ENCODE results near the gene CD6. TPM values are rescaled to one million over a fixed set of nuclear protein-coding genes. Genes with fewer than 3 reads are reported as not detected.

The CD6 gene, protein sequence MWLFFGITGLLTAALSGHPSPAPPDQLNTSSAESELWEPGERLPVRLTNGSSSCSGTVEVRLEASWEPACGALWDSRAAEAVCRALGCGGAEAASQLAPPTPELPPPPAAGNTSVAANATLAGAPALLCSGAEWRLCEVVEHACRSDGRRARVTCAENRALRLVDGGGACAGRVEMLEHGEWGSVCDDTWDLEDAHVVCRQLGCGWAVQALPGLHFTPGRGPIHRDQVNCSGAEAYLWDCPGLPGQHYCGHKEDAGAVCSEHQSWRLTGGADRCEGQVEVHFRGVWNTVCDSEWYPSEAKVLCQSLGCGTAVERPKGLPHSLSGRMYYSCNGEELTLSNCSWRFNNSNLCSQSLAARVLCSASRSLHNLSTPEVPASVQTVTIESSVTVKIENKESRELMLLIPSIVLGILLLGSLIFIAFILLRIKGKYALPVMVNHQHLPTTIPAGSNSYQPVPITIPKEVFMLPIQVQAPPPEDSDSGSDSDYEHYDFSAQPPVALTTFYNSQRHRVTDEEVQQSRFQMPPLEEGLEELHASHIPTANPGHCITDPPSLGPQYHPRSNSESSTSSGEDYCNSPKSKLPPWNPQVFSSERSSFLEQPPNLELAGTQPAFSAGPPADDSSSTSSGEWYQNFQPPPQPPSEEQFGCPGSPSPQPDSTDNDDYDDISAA
- total RNA-seq (2021), result not detected in 2 replicates
- long read RNA-seq, result 0 reads

DNA sequence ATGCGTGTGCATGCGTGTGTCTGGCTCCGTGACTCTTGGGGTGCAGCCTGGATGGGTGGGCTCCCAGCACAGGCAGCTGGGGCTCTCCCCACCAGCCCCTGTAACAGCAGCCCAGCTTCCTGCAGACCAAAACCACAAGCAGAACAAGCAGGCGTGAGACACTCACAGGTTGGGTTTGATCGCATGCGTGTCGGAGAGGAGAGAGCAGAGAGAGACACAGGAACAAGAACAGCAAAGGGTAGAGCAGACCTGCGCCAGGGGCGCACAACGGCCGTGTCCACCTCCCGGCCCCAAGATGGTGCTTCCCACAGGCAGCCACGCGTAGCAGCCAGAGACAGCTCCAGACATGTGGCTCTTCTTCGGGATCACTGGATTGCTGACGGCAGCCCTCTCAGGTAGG, at the start of gene CD6:
Gene CD6 (plus strand): TSS at position 161 of the 400 bp plus-strand sequence. CDS start 186 bp downstream, at position 347.
- H3K14ac ChIP-seq (ENCODE audit: insufficient read depth, low read length), result no peak within 1 kb of the TSS
- H3K18ac ChIP-seq (ENCODE audit: insufficient read length, low read depth, low read length), result no peak within 1 kb of the TSS
- H2BK12ac ChIP-seq (ENCODE audit: insufficient read length, low read depth, low read length), result no peak within 1 kb of the TSS
- no peak within 1 kb of the TSS for H2AK5ac ChIP-seq (ENCODE audit: insufficient read length, low read length)
- no peak within 1 kb of the TSS for H3K4me2 ChIP-seq (ENCODE audit: insufficient read depth, insufficient read length, low read length)
- H4K5ac ChIP-seq (ENCODE audit: insufficient read length, low read depth, low read length), result no peak within 1 kb of the TSS
- no peaks in the 10 kb centered on the region for H3K79me2 ChIP-seq (ENCODE audit: insufficient read depth, low read length)
- H3K27ac Mint-ChIP-seq, result no peak within 1 kb of the TSS; a peak in 1 of 7 replicates
- no peaks in the 10 kb centered on the region for H3K9me3 ChIP-seq (ENCODE audit: control insufficient read depth, low read depth, low read length)
- H3K23ac ChIP-seq (ENCODE audit: insufficient read length, low read depth, low read length), result no peak within 1 kb of the TSS
- H3K4ac ChIP-seq (ENCODE audit: low read depth, low read length), result no peak within 1 kb of the TSS
- no peak within 1 kb of the TSS for H2BK20ac ChIP-seq (ENCODE audit: low read depth, low read length, poor library complexity, severe bottlenecking)
- H3K27ac ChIP-seq (ENCODE audit: insufficient read length, low read depth, low read length), result no peak within 1 kb of the TSS
- H3K4me1 Mint-ChIP-seq, result no peaks in the 10 kb centered on the region
- no peak within 1 kb of the TSS for H3K4me3 Mint-ChIP-seq
- no peak within 1 kb of the TSS for H2AFZ ChIP-seq (ENCODE audit: low read length)
- H2BK5ac ChIP-seq (ENCODE audit: insufficient read length, low read length), result no peak within 1 kb of the TSS
- no peak within 1 kb of the TSS for H2BK15ac ChIP-seq (ENCODE audit: low read depth, low read length)
- no peak within 1 kb of the TSS for H3K9ac ChIP-seq (ENCODE audit: extremely low read depth, insufficient read length, low read length)
- peaks cover 26% of the 10 kb centered on the region for H3K27me3 Mint-ChIP-seq (ENCODE audit: low read depth)
- H3K4me1 ChIP-seq (ENCODE audit: insufficient read depth, low read length), result no peaks in the 10 kb centered on the region
- TF ChIP-seq, protein P1, sequence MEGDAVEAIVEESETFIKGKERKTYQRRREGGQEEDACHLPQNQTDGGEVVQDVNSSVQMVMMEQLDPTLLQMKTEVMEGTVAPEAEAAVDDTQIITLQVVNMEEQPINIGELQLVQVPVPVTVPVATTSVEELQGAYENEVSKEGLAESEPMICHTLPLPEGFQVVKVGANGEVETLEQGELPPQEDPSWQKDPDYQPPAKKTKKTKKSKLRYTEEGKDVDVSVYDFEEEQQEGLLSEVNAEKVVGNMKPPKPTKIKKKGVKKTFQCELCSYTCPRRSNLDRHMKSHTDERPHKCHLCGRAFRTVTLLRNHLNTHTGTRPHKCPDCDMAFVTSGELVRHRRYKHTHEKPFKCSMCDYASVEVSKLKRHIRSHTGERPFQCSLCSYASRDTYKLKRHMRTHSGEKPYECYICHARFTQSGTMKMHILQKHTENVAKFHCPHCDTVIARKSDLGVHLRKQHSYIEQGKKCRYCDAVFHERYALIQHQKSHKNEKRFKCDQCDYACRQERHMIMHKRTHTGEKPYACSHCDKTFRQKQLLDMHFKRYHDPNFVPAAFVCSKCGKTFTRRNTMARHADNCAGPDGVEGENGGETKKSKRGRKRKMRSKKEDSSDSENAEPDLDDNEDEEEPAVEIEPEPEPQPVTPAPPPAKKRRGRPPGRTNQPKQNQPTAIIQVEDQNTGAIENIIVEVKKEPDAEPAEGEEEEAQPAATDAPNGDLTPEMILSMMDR (conservative IDR thresholded peaks at IDR 0.05), result no peak
- H4K91ac ChIP-seq (ENCODE audit: insufficient read length, low read depth, low read length), result no peak within 1 kb of the TSS
- H3K9me3 Mint-ChIP-seq, result peaks cover 12 to 22% of the 10 kb centered on the region in 2 experiments
- H3K36me3 Mint-ChIP-seq (ENCODE audit: insufficient read depth in 1 of 3, low read depth in 3 of 3), result peaks cover 0 to 7% (median 6%) of the 10 kb centered on the region in 3 experiments; a peak in 5 of 7 replicates
- no peak within 1 kb of the TSS for H3T11ph ChIP-seq (ENCODE audit: low read length)
- no peak within 1 kb of the TSS for H2BK120ac ChIP-seq (ENCODE audit: low read depth, low read length, poor library complexity, severe bottlenecking)
- H3K23me2 ChIP-seq (ENCODE audit: insufficient read length, low read depth, low read length, poor library complexity, severe bottlenecking), result no peaks in the 10 kb centered on the region
- no peaks in the 10 kb centered on the region for H4K20me1 ChIP-seq (ENCODE audit: control insufficient read depth, insufficient read depth, insufficient read length)
- no peaks in the 10 kb centered on the region for H3K79me1 ChIP-seq (ENCODE audit: insufficient read depth, low read depth, low read length, poor library complexity, severe bottlenecking)
- H3K27me3 ChIP-seq (ENCODE audit: insufficient read depth, low read length), result no peaks in the 10 kb centered on the region
- no CpG with 5 or more reads among the region's 16 CpGs for WGBS (ENCODE audit: extremely low coverage, insufficient read length, low lambda C conversion rate)
- no peak within 1 kb of the TSS for H4K8ac ChIP-seq (replicated peaks; ENCODE audit: insufficient read length, low read depth, low read length)
- no peak within 1 kb of the TSS for H3K56ac ChIP-seq (ENCODE audit: insufficient read length, low read depth, low read length)
- DNase-seq, result no peak

Measured in H9 (cell line).